PFSK-1 (cell line): ENCODE measurements around the gene FAM120B.

Experiments used
- FOXP2 ChIP-seq: optimal IDR thresholded peaks from 2 replicates; pipeline ENCODE3; 2011; ENCODE audit warnings: borderline replicate concordance, control low read depth, inconsistent platforms; ENCODE audit not compliant: insufficient read depth; ENCODE audit errors: extremely low read length, extremely low read depth
- POLR2AphosphoS5 ChIP-seq: IDR thresholded peaks from 2 replicates; pipeline ENCODE4 v1.6.1; 2012; ENCODE audit warnings: low read depth, mild to moderate bottlenecking, control low read depth, low read length, moderate library complexity
- REST ChIP-seq, 2 experiments: IDR thresholded peaks; 2 replicates each; pipeline versions ENCODE4 v1.6.1 to v1.8.0; 2011 to 2012; ENCODE audit warnings: low read depth in 2 of 2, low read length in 2 of 2, control low read depth in 1 of 2, inconsistent platforms in 1 of 2, mild to moderate bottlenecking in 1 of 2, moderate library complexity in 1 of 2; ENCODE audit not compliant: insufficient read depth in 1 of 2
- SIN3A ChIP-seq: IDR thresholded peaks from 2 replicates; pipeline ENCODE4 v1.6.1; 2012; ENCODE audit warnings: mild to moderate bottlenecking, low read length, moderate library complexity, borderline replicate concordance; ENCODE audit not compliant: insufficient read depth
- TAF1 ChIP-seq: IDR thresholded peaks from 2 replicates; pipeline ENCODE4 v1.6.1; 2012; ENCODE audit warnings: low read length, control low read depth, borderline replicate concordance; ENCODE audit not compliant: insufficient read depth

Gene FAM120B

DNA sequence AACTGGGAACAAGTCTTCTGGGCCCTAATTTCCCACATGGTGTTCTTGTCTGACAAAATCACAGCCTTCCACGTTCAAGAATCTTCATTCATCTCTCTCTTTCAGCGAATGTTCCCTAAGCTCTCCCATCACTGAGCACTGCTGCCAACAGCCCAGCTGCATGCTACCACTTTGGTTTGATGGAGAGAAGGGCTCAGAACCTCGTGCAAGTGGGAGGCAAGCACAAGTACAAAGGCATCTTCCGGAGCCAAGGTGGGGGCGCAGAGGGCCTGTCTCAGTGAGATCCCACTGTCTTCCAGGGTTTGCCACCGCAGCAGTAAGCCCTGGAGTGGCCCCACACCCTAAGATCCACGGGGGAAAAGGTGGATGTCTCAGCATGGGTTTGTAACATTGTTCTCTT, 32.9 kb upstream of the FAM120B start:
- no peak for TF ChIP-seq POLR2AphosphoS5
- no peak for TF ChIP-seq REST (IDR thresholded peaks at IDR 0.05; ENCODE audit: insufficient read depth in 1 of 2, low read depth in 2 of 2, low read length in 2 of 2)
- TF ChIP-seq FOXP2: no peak
- TF ChIP-seq SIN3A: no peak
- TF ChIP-seq TAF1: no peak

DNA sequence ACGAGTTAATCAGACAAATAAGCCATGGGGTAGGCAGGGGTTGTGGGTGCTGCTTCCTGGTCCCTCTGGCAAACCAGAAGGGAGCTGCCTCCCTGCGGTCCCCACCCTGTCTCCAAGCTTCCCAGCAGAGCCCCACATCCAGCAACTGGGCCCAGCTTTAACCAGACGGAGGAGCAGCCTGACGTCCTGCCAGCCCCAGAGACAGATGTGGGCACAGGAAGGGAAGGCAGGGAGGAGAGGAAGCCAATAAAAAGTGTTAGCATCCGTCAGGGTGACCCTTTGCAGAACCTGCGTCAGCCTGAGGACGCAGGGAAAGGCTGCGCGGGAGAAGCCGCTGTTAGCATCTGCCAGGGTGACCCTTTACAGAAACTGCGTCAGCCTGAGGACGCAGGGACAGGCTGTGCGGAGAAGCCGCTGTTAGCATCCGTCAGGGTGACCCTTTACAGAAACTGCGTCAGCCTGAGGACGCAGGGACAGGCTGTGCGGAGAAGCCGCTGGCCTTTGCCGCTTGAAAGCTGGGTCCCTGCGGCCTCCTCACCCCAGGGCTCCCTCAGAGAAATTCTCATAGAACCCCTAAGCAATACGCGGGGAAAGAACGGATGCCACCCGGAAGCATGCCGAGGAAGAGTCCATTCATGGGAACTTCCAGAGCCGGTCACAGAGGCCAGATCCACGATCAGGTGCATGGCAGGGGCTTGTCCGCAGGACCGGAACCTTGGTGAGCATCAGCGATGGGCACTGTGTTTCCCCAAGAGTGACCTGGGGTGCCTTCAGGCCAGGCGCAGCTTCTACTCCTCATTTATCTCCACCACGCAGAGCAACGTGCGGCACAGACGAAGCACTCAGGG, 31.6 kb upstream of the FAM120B start:
- TF ChIP-seq SIN3A (no peak), REST (IDR thresholded peaks at IDR 0.05; ENCODE audit: insufficient read depth in 1 of 2, low read depth in 2 of 2, low read length in 2 of 2) (no peak)

DNA sequence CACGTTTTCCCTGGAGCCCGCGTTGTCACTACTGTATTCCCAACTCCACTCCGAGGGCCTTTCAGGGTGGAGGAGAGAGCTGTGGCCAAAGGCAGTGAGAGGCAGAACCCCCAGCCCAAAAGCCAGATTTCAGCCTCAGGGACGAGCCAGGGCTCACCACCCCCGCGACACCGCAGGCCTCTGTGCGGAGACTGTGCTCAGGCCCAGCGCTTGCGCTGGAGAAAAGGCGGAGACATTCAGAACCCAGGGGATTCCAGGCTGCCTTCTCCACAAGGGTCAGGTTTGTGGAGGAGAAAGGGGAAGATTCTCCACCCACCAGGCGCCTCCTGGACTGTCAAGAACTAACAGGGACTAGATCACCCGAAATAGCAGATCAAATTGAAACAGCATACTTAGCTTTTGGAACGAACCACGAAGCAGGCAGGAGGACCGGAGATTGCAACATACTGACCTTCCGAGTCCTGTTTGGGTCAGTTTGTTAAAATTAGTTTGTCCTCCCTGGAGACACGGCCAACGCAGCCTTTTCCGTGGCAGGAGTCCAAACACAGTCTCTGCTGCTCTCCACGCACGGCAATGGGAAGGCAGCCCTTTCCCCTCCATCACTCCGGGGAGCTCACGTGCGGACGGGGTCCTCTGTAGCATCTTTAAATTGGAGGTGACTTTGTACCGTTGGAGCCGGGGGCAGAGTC, 30.0 kb upstream of the FAM120B start:
- no peak for TF ChIP-seq TAF1
- no peak for TF ChIP-seq SIN3A
- TF ChIP-seq REST (IDR thresholded peaks at IDR 0.05; ENCODE audit: insufficient read depth in 1 of 2, low read depth in 2 of 2, low read length in 2 of 2): no peak
- TF ChIP-seq FOXP2: no peak
- no peak for TF ChIP-seq POLR2AphosphoS5

- TF ChIP-seq FOXP2: no peak
Observed at GRCh38 chr6:170277893-170278742, 28.4 kb upstream of the FAM120B start.

- TF ChIP-seq SIN3A (no peak), TAF1 (no peak), FOXP2 (no peak), REST (IDR thresholded peaks at IDR 0.05; ENCODE audit: insufficient read depth in 1 of 2, low read depth in 2 of 2, low read length in 2 of 2) (no peak)
Observed at GRCh38 chr6:170278743-170279094, 27.8 kb upstream of the FAM120B start.
